MG63 (cell line): ENCODE measurements around the gene SRSF8. TPM values are rescaled to one million over a fixed set of nuclear protein-coding genes. Genes with fewer than 3 reads are reported as not detected.

Experiments used
- DNase-seq: peaks from one replicate; pipeline ENCODE4 v3.0.0-alpha.2; 2020
- H3K27me3 ChIP-seq: fragments of 250-450 bp; sonication (Bioruptor Pico); 2 replicates; pipeline ENCODE4 v1.5.1; 2020; ENCODE audit warnings: mild to moderate bottlenecking, moderate library complexity
- H3K36me3 ChIP-seq: fragments of 250-450 bp; sonication (Bioruptor Pico); 2 replicates; pipeline ENCODE4 v1.5.1; 2020; ENCODE audit warnings: mild to moderate bottlenecking, moderate library complexity
- H3K4me3 ChIP-seq: fragments of 250-450 bp; sonication (Bioruptor Pico); 2 replicates; pipeline ENCODE4 v1.5.1; 2020; ENCODE audit warnings: mild to moderate bottlenecking, moderate library complexity
- H3K9me3 ChIP-seq: fragments of 250-450 bp; sonication (Bioruptor Pico); 2 replicates; pipeline ENCODE4 v1.5.1; 2020; ENCODE audit warnings: mild to moderate bottlenecking, moderate library complexity
- total RNA-seq: library from RNA; depleted of rRNA; stranded (reverse); fragments of >200 nt; shearing (Covaris generic); gene quantifications from 2 replicates; pipeline ENCODE4 v1.2.3, GENCODE V29; 2014; ENCODE audit warnings: low replicate concordance

The SRSF8 gene
- total RNA-seq, 1 experiment from 2014 or later = 5.8 TPM

DNA sequence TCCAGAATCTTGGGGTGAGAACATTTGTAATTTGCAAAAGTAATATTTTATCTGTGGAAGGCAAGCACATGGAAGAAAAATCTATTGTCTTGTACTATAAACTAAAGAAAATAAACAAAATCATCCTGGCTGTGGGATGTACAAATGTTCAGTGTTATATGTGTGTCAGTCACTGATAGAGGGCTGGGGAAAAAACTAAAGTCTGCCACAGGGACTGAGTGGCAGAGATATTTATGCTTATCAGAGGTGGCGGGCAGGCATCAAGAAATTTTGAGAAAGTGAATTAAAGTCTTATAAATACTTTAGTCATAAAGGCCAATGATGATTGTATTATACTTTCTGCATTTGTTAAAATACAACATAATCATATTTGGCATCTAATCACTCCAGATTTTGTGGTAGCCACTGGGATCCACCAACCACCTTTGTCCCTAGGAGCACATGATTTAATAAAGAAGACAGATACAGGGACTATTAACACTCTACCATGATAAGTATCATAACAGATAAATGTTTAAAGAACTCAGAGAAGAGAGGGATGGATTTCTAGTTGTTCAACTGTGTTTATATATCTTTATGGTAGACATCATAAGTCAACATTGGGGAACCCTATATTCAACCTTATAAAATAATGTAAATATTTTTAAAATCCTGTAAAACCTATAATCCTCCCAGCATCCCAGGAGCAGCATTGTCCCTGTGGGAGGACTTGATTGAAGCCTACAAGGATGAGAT, 20.3 kb downstream of the SRSF8 start:
- Histone ChIP-seq H3K9me3 (no peaks in the 10 kb centered on the region), H3K27me3 (no peaks in the 10 kb centered on the region), H3K36me3 (no peaks in the 10 kb centered on the region), H3K4me3 (no peak overlapping the region)
- DNase-seq = no peak

DNA sequence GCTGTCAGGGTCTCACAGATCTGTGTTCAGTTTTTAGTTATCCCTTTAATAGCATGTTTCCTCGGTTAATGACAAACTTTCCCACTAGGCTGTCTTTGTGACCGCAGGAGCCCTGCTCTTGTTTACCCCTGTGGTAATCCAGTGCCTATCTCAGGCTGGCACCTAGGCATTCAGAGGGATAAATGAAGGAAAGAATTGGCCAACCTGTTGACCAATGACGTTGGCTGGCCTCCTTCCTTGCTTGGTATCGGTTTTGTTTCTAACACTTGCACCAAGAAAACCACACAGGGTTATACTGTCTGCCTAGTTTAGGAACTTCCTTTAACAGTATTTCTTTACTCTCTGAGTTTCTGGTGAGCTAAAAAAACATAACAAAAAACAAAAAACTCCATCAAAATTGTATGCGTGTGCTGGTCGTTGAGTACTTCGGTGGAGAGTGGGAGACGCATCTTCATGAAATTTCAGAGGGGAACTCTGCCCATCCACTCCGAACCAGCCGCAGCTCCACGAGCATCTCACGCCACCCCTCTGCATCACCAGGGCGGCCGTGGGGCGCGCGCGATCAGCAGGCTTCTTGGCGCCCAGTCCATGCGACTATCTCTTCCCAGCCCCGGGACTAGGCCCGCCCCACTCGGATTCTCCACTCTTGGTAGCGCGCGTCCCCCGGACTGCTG, 22.4 kb downstream of the SRSF8 start:
- Histone ChIP-seq H3K36me3 (no peaks in the 10 kb centered on the region), H3K27me3 (no peaks in the 10 kb centered on the region)
- no peak for DNase-seq

DNA sequence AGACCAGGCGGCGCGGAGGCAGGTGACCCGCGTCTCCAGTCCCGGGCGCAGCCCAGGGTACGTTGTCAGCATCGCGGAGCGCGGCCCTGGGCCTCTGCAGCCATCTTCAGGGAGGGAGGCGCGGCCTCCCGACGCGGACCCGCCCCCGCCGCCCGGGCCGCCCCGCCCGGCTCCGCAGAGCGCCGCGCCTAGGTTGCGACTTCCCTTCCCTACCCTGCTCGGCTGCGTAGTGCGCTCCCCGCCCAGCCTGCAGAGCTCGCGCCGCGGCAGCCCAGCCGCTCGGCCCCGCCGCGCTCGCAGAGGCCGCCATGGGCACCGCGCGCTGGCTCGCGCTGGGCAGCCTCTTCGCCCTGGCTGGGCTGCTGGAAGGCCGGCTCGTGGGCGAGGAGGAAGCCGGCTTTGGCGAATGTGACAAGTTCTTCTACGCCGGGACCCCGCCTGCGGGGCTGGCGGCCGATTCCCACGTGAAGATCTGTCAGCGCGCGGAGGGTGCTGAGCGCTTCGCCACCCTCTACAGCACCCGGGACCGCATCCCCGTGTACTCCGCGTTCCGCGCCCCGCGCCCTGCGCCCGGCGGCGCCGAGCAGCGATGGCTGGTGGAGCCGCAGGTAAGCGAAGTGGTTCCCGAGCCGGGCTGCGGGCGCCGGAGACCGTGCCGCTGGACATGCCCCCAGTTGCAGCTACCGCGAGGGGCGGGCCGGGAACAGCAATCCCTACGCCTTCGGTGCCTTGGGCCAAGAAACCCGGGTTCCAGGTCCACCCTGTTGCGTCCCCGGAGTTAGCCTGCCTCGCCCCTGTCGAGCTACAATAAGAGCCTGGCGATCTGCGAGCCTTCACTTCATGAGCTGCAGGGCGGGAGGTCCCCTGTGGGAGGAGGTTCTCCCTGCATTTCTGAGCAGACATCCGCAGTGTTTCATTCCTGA, 23.2 kb downstream of the SRSF8 start, which contains the start of gene ENDOD1:
TSS of gene ENDOD1 (plus strand) at position 227 of the 923 bp plus-strand sequence. CDS start at position 309, 82 bp downstream.
- Histone ChIP-seq H3K27me3 (no peaks in the 10 kb centered on the region), H3K36me3 (no peaks in the 10 kb centered on the region), H3K4me3 (peak within 1 kb of the TSS; percentile 58), H3K9me3 (no peaks in the 10 kb centered on the region)
- peak; percentile 83 for DNase-seq

More for the DNA sequence above, 22.4 kb downstream of the SRSF8 start:
- Histone ChIP-seq H3K4me3 (peak overlapping the region; percentile 58), H3K9me3 (no peaks in the 10 kb centered on the region)

DNA sequence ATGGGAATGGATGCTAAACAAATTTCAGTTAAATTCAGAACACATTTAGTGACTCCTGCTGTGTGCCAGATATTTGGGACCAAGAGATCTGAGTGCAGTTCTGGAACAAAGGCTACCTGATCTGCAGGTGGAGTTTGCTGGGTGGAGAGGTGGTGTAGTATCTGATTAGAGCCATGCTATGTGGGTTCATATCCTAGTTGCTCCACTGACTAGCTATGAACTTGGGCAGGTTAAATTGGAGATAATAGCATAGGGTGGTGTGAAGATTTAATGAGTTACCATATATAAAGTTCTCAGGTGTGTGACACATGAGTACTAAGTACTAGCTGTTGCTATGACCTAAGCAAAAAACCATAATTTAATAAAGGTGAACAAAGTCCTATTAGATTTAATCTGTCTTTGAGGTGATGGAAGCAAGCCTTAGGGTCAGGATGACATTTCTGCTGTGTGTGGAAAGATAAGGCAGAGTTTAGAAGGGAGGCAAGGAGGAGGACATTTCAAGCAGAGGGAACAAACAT, 25.0 kb downstream of the SRSF8 start:
- Histone ChIP-seq H3K27me3 (no peaks in the 10 kb centered on the region), H3K9me3 (no peaks in the 10 kb centered on the region), H3K36me3 (no peaks in the 10 kb centered on the region), H3K4me3 (no peak overlapping the region)
- DNase-seq = no peak

DNA sequence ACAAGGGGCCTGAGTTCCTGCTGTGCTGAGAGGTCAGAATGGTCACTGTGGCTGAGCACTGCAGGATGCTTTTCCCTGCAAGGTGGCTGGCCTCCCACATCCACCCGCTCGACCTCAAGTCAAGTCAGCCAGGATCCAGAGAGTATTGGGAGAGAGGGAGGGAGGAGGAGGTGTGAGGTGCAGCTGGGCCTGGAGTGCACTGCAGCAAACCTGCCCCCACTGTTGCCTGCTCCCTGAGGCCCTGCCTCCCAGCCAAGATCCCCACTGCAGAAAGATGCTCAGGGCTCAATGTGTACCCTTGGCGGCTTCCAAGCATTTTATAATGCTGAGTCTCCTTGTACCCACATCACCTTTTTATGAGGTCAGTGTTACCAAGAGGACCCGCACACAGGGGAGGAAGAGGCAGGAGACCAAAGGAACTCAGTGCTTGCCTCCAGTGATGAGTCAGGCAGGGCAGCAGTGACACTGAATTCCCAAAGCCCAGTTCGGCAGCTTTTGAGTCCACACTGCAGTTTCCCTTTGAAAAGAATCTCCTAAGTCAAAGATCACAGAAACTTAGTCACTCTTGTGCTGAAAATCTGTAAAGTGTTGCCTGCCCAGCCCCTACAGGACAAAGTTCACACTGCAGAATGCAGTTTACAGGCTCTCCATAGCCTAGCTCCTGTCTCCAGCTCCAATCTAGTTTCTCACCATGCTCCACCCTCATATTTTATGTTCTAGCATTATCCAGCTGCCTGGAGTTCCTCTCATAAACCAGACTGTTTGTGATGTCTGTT, 26.0 kb downstream of the SRSF8 start:
- no peak overlapping the region for H3K4me3 ChIP-seq
- H3K9me3 ChIP-seq = no peaks in the 10 kb centered on the region
- no peaks in the 10 kb centered on the region for H3K27me3 ChIP-seq
- peak; percentile 28 for DNase-seq
- H3K36me3 ChIP-seq = no peaks in the 10 kb centered on the region

DNA sequence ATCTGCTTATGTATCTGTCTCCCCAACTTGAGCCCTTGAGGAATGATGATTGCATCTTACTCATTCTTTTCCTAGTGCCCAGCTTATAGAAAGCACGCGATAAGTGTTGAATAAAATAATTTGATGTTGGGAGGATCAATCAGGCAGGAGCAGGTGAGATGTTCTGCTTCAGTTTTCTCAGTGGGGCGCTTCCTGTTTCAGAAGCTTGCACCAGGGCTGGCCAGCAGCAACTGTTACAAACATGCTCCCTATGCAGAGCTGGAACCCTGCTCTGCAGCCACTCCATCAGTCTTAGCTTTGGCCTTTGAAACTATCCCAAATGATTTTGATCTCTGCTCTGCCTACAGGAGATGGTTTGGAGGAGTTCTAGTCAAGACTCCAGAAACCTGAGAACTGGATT, 26.8 kb downstream of the SRSF8 start:
- Histone ChIP-seq H3K36me3 (no peaks in the 10 kb centered on the region), H3K27me3 (no peaks in the 10 kb centered on the region), H3K9me3 (no peaks in the 10 kb centered on the region), H3K4me3 (no peak overlapping the region)
- DNase-seq = no peak

DNA sequence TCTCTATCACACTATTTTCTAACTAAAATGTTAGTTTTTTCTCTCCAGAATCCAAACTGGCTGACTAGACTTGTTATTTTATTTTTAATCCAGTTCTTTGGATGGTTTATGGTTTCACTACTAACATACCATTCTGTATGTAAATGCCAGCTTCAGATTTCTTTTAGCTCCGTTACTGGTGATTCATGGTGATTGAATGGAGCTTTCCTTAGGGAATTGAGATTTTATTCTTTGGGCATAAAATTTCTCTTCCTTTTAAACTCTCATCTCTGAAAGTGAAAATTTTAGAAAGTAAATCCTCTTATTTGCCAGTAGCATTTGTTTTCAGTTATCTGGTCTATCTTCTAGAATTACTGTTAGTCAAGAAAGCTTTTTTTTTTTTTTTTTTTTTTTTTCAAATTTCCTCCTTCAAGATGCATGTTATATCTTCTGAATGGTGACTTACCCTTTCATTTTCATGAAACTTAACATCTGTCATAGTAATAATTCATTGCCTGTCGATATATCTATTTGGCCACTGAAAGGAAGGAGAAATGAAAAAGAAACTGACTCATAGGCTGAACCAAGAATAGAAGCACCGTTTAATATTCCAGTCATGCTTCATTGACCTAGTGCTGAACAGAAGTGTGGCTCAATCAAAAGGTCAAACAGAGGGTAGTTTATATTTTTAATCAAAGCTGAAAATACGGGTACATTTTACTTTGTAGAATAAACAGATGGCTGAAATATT, 29.3 kb downstream of the SRSF8 start:
- H3K4me3 ChIP-seq = no peak overlapping the region
- no peaks in the 10 kb centered on the region for H3K36me3 ChIP-seq
- H3K9me3 ChIP-seq = no peaks in the 10 kb centered on the region
- no peak for DNase-seq
- no peaks in the 10 kb centered on the region for H3K27me3 ChIP-seq

DNA sequence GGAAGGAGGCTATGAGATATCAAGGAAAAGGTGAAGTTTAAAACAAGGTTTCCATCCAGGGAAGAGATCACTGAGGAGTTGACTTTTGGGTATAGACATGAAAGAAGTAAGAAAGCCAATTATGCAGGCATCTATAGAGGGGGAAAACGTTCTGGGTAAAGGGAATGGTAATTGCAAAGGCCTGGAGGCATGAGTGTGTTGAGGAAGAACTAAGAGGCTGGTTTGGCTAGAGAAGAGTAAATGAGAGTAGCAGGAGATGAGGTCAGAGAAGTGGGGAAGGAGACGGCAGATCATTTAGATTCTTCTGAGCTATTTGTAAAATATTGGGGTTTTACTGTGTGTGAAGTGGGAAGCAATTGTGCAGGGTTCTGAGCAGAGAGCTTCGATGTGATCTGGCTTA, 30.5 kb downstream of the SRSF8 start:
- DNase-seq = no peak
- Histone ChIP-seq H3K9me3 (no peaks in the 10 kb centered on the region), H3K27me3 (no peaks in the 10 kb centered on the region), H3K36me3 (no peaks in the 10 kb centered on the region), H3K4me3 (no peak overlapping the region)

DNA sequence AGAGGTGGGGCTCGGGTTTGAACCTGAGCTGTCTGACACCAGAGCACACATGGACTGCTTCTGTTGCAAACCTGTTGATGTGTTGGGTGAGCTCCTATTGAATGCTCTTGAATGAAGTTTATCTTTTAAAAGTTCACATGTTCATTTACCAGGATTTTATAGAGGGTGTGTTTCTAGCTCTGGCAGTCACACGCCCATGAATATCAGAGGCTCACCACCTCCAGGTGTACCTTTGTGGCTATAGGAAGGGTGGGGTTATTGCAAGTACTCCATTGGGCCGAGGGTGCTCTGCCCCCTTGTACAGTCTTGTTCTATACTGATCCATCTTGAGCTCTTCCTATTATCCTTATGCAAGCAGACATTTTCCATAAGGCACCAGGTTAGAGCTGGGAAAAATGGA, 32.1 kb downstream of the SRSF8 start:
- H3K27me3 ChIP-seq = no peaks in the 10 kb centered on the region
- no peak for DNase-seq
- no peaks in the 10 kb centered on the region for H3K36me3 ChIP-seq
- H3K4me3 ChIP-seq = no peak overlapping the region
- no peaks in the 10 kb centered on the region for H3K9me3 ChIP-seq

DNA sequence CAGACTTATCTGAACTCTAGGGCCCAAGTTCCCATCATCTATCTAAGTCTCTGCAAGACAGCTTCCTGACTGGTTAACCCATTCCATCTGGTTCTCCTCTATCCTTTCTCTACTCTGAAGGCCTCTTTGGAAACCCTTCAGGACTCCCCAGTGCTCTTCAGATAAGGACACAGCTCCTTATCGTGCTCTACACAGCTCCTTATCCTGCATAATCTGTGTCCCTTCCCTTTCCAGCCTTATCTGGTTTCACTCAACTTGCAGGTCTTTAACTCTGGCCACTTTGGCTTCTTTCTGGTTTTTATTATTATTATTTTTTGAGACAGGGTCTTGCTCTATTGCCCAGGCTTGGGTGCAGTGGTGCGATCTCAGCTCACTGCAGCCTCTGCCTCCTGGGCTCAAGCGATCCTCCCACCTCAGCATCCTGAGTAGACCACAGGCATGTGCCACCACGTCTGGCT, 33.5 kb downstream of the SRSF8 start:
- DNase-seq = no peak
- no peaks in the 10 kb centered on the region for H3K36me3 ChIP-seq
- no peaks in the 10 kb centered on the region for H3K27me3 ChIP-seq

DNA sequence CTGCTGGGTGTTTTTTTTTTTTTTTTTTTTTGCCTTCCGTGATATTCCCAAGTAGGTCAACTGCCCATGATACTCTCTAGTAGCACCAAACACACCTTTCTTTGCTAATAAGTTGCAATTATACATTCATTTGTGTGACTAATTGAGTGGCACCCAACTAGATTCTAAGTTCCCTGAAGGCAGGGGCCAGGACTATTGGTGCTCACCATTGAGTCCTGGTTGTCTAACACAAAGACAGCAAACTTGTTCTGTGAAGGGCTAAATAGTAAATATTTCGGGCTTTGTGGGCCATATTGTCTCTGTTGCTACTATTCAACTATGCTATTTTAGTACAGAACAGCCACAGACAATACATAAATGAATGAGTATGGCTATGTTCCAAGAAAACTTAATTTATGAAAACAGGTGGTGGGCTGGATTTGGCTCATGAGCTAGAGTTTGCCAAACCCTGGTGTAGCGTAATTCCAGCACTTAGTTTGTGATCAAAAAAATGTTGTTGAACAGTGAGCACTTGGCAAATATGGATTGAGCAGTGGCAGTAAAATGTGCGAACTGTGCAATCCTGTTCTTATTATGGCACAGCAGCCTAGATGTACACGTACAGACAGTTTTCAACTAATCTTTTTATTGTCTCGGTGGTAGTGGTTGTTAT, 34.3 kb downstream of the SRSF8 start:
- H3K4me3 ChIP-seq = no peak overlapping the region
- H3K27me3 ChIP-seq = no peaks in the 10 kb centered on the region
- no peak for DNase-seq
- no peaks in the 10 kb centered on the region for H3K9me3 ChIP-seq
- no peaks in the 10 kb centered on the region for H3K36me3 ChIP-seq

More for the DNA sequence above, 33.5 kb downstream of the SRSF8 start:
- Histone ChIP-seq H3K9me3 (no peaks in the 10 kb centered on the region), H3K4me3 (no peak overlapping the region)

DNA sequence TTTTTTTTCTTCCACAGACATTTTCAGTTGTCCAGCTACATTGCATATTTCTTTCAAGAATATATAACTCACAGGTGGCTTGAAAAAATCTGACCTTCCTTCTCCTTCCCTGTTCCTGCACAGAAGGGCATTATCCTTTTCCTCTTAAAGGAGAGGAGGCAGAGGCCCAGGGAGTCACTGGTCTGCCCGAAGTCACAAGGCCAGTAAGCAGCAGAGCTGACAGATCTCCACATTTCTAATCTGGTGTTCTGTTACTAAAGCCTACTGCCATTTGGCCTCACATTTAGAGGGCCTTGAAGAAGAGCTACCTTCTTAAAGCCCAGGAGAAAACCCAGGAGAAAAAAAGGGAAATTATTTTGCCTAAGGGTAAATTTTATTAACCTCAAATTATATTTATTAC, 35.2 kb downstream of the SRSF8 start:
- Histone ChIP-seq H3K4me3 (no peak overlapping the region), H3K27me3 (no peaks in the 10 kb centered on the region), H3K36me3 (no peaks in the 10 kb centered on the region), H3K9me3 (no peaks in the 10 kb centered on the region)
- no peak for DNase-seq

DNA sequence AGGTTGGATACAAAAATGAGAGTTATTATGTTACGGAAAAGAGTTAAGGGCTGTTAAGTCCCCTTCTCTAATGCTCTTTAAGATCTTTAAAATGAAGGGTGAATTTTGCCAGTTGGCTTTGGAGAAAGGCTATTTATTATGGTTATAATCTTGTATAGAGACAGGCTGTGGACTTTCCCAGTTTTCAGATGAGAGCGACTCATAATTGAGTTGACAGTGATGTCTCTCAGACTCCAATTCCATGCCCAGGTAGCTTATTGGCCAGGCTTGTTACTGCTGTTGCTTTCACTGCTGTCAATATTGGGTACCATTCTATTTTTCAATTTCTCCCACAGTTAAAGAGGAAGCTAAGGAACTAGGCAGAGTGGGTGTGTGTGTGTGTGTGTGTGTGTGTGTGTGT, 36.0 kb downstream of the SRSF8 start:
- H3K36me3 ChIP-seq = no peaks in the 10 kb centered on the region
- H3K4me3 ChIP-seq = no peak overlapping the region
- H3K27me3 ChIP-seq = no peaks in the 10 kb centered on the region
- DNase-seq = no peak
- H3K9me3 ChIP-seq = no peaks in the 10 kb centered on the region

DNA sequence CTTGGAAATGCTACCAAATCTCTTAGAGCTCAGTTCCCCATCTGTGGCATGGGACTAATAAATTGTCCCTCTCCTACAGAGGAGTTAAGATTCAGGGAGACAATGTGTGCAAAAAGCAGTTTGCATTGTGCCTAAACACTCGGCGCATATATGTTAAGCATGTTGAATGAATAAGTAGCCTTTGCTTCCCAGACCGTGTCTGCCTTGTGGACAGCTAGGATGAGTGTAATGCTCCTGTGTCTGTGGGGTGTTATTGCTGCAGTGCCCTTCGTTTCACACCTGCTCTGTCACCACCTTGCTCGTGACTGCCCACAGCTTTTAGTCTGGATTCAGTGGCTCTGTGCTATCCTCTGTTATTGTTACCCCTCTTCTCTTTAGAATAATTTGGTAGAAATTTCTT, 37.0 kb downstream of the SRSF8 start:
- DNase-seq = no peak
- H3K36me3 ChIP-seq = no peaks in the 10 kb centered on the region
- H3K4me3 ChIP-seq = no peak overlapping the region
- no peaks in the 10 kb centered on the region for H3K9me3 ChIP-seq
- H3K27me3 ChIP-seq = no peaks in the 10 kb centered on the region

DNA sequence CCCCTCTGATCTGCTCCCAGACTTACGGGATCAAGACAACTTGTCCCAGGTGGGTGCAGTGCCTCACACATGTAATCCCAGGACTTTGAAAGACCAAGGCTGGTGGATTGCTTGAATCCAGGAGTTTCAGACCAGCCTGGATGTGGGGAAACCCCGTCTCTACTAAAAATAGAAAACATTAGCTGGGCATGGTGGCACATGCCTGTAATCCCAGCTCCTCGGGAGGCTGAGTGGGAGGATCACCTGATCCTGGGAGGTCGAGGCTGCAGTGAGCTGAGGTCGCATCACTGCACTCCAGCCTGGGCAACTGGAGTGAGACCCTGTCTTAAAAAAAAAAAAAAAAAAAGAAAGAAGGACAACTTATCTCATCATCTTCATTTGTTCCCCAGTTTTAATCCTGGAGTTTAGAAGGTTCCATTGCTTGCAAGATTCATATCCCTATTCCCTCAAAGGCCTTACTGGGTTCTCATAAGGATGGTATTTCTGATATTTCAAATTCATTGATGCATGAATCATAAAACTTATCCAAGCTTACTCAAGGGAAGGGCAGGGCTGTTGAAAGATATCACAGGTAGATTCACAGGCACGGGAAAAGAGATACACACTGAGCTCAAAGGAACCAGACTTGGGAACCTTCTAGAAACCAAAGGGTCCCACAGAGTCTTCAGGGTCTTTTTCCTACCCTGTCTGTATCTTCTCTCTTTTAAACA, 37.6 kb downstream of the SRSF8 start:
- Histone ChIP-seq H3K27me3 (no peaks in the 10 kb centered on the region), H3K4me3 (no peak overlapping the region), H3K9me3 (no peaks in the 10 kb centered on the region), H3K36me3 (no peaks in the 10 kb centered on the region)
- DNase-seq = no peak
